Activated T-helper 17 cell treated with anti-CD3 and anti-CD28 coated beads, Interleukin-2, amount 50 U/mL, for 72 hours (primary cell): ENCODE data around the gene AIFM3. TPM values are rescaled to one million over a fixed set of nuclear protein-coding genes. Genes with fewer than 3 reads are reported as not detected.

Source experiments
- ATAC-seq: fragments of 150-1000 bp; cut with Tn5 transposase; replicated peaks from 2 replicates; pipeline ENCODE4 v1.10.0; 2021; ENCODE audit warnings: mild to moderate bottlenecking, moderate library complexity
- H3K27ac Mint-ChIP-seq: one replicate; pipeline ENCODE4 v1.8.0; 2022; ENCODE audit warnings: mixed read lengths
- H3K27me3 Mint-ChIP-seq: one replicate; pipeline ENCODE4 v1.8.0; 2022; ENCODE audit warnings: mixed read lengths
- H3K36me3 Mint-ChIP-seq: one replicate; pipeline ENCODE4 v1.8.0; 2022; ENCODE audit warnings: low read depth, mild to moderate bottlenecking, mixed read lengths
- H3K4me1 Mint-ChIP-seq: one replicate; pipeline ENCODE4 v1.8.0; 2022; ENCODE audit warnings: mixed read lengths
- H3K4me3 Mint-ChIP-seq: one replicate; pipeline ENCODE4 v1.8.0; 2022; ENCODE audit warnings: mild to moderate bottlenecking, mixed read lengths
- H3K9me3 Mint-ChIP-seq: one replicate; pipeline ENCODE4 v1.8.0; 2022; ENCODE audit warnings: mixed read lengths
- total RNA-seq, 2 donors: library from RNA; stranded (reverse); gene quantifications; one replicate each; pipeline ENCODE4 v1.2.3, GENCODE V29; 2022

Gene AIFM3
- total RNA-seq, 2 donors from 2014 or later, result not detected

DNA sequence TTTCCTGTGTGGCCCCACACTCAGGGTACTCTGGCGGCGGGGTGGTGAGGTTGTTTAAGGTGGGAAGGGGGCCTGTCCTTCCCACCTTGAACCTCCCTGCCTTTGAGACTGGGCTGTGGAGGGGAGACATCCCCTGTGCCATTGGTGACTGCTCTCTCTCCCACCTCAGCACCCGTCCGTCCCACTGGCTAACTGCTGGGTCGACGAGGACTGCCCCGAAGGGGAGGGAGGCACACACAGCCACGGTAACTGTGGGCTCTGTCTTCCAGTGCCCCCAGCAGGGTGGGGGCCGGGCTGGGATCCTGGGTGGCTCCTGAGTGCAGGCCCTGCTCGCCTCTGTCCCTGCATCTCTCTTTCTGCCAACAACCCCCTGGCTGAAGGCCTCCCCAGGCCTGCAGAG is 55.5 kb downstream of the AIFM3 start:
- Mint-ChIP-seq H3K9me3 (no peaks in the 10 kb centered on the region), H3K27ac (no peak overlapping the region)
- ATAC-seq, result no peak

DNA sequence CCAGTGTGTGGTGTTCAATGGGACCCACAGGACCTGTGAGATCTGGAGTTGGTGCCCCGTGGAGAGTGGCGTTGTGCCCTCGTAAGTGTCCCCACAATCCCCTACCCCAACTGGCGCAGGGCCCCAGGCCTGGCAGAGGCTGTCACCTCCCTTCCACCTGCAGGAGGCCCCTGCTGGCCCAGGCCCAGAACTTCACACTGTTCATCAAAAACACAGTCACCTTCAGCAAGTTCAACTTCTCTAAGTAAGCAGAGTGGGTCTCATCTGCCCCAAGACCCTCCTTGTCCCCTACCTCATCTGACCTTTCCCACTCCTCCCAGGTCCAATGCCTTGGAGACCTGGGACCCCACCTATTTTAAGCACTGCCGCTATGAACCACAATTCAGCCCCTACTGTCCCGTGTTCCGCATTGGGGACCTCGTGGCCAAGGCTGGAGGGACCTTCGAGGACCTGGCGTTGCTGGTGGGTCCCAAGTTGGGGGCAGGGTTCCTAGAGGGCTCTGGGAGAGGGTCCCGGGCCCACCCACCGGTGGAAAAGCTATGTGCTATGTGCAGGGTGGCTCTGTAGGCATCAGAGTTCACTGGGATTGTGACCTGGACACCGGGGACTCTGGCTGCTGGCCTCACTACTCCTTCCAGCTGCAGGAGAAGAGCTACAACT is 56.0 kb downstream of the AIFM3 start:
- Mint-ChIP-seq H3K4me3 (no peak overlapping the region), H3K27ac (no peak overlapping the region), H3K36me3 (no peaks in the 10 kb centered on the region), H3K4me1 (peaks cover 7% of the 10 kb centered on the region), H3K9me3 (no peaks in the 10 kb centered on the region), H3K27me3 (no peaks in the 10 kb centered on the region)
- no peak for ATAC-seq

More for the DNA sequence above, 55.5 kb downstream of the AIFM3 start:
- no peaks in the 10 kb centered on the region for H3K27me3 Mint-ChIP-seq
- no peaks in the 10 kb centered on the region for H3K36me3 Mint-ChIP-seq
- peaks cover 7% of the 10 kb centered on the region for H3K4me1 Mint-ChIP-seq
- H3K4me3 Mint-ChIP-seq, result no peak overlapping the region

DNA sequence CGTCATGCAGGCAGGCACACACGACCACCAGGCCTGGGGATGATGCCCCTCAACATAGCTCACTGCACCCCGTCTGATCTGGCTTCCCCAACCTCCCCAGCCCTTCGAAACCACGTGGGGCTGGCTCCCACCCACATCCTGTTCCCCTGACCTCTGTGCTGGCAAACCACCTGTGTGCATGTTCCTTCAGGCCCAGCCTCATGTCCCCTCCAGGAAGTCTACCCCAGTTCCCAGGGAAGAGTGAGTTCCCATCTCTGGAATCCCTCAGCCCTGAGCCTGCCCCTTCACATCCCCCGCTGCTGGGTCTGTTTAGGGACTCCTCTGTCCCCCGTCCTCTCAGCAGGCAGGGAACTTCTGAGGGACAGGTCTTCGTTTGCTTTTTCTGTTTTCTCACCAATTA is 58.2 kb downstream of the AIFM3 start:
- Mint-ChIP-seq H3K27me3 (peaks cover 6% of the 10 kb centered on the region), H3K4me1 (peaks cover 7% of the 10 kb centered on the region), H3K27ac (peak overlapping the region; percentile 61), H3K4me3 (peak overlapping the region; percentile 28), H3K36me3 (no peaks in the 10 kb centered on the region), H3K9me3 (no peaks in the 10 kb centered on the region)
- ATAC-seq, result peak; percentile 35

DNA sequence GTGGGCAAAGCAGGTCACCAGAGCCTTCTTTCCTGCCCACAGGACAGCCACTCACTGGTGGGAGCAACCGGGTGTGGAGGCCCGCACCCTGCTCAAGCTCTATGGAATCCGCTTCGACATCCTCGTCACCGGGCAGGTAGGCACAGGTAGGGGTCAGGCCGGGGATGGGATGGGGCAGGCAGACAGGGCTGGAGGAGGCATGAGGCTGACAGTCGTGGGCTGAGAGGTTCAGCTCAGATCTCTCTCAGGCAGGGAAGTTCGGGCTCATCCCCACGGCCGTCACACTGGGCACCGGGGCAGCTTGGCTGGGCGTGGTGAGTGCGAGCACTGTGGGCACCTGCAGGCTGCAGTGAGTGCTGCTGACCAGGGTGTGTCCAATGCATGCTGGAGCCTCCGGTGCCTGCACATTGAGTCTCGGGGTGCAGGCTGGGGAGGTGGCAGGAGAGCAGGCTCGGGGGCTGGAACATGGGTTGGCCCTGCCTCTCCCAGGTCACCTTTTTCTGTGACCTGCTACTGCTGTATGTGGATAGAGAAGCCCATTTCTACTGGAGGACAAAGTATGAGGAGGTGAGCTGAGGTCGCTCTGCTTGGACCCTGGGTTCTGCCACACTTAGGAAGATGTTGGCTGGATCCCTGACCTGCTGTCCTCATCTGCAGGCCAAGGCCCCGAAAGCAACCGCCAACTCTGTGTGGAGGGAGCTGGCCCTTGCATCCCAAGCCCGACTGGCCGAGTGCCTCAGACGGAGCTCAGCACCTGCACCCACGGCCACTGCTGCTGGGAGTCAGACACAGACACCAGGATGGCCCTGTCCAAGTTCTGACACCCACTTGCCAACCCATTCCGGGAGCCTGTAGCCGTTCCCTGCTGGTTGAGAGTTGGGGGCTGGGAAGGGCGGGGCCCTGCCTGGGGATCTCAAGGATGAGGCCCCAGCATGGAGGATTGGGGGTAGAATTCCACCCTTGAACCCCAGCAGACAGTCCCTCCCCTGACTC is 59.0 kb downstream of the AIFM3 start:
- H3K4me1 Mint-ChIP-seq, result peaks cover 7% of the 10 kb centered on the region
- H3K27ac Mint-ChIP-seq, result peak overlapping the region; percentile 61
- H3K27me3 Mint-ChIP-seq, result peaks cover 11% of the 10 kb centered on the region
- no peaks in the 10 kb centered on the region for H3K36me3 Mint-ChIP-seq
- H3K4me3 Mint-ChIP-seq, result peak overlapping the region; percentile 28
- ATAC-seq, result no peak
- H3K9me3 Mint-ChIP-seq, result no peaks in the 10 kb centered on the region

DNA sequence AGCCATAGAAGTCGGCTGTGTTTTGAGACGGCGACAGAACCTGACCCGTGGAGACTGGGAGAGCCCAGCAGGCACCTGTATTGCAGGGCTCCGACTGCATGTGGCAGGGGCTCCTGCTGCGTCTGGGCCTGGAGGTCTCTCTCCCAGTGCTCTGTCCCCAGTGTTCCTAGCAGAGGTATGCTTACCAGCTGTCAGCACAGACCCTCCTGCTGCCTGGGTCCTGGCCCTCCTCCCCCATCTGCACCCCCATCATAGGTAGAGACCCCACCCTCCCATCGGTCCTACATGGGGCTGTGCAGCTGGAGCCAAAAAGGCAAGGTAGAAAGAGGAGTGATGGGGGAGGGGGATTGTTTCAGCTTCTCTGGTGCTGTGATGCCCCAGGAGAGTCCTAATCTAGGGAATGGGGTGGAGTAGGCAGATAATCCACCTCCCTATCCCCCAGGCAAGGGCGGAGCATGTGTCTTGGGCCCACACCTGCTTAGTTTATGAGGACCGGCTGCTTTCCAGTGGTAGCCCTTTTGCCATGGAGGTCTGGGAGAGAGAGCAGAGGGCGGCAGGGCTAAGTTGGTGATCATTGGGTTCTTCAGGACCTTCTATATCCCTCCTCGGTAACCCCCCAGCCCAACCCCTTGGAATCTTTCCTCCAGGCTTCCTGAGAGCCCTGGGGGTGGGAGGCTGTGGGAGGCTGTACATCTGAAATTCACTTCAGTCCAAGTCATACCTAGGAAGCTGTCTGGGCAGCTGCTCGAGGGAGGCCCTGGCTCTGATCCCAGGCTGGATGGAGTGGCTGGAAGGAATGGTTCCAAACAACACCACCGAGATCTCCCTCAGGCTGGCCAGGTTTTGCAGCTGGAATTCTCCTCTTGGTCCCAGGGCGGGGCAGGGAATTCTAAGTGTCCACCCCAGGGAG is 60.0 kb downstream of the AIFM3 start:
- Mint-ChIP-seq H3K4me1 (peaks cover 7% of the 10 kb centered on the region), H3K4me3 (no peak overlapping the region), H3K27ac (peak overlapping the region; percentile 54), H3K9me3 (no peaks in the 10 kb centered on the region), H3K27me3 (peaks cover 13% of the 10 kb centered on the region), H3K36me3 (no peaks in the 10 kb centered on the region)
- ATAC-seq, result no peak

DNA sequence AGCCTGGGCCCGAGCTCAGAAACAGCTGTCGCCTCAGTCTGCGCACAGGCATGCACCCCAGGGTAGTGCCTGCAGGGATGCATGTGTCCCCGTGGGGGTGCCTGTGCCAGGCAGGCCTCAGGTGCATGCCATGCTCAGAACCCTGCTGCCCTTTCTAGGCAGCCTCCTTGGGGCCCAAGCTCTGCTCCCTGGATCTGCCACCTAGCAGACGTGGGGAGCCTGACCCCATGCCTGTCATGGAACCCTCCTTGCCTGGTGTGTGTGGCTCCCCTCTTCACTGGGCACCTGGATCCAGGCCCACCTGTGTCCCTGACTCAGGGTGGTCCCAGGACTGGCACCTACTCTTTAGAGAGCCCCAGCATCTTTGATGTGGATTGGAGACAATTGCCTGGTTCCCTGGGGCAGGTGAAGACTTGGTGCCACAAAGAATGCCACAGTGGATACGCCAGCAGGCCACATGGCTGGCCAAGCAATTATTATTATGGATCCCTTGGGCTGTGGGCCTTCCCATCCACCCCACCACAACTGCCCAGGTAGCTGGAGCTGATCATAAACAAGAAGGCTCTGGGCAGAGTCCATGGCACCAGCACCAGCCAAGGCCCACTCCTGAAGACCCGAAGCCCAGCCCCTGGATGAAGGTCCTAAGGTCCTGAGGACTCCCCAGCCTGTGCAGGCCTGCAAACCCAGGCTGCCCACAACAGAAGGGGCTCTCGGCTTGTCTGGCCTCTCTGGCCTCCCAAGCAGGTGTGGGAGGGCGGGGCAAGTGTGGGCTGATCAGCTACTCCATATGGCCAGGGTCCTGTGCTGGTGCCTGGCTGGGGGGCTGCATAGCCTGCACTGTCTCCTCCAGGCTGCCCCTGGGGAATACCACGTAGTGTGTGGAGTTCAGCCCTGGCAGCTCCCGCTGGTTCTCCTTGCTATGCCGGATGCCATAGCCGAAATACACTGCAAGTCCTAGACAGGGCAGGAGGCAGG is 61.5 kb downstream of the AIFM3 start:
- Mint-ChIP-seq H3K36me3 (no peaks in the 10 kb centered on the region), H3K27me3 (peaks cover 13% of the 10 kb centered on the region), H3K27ac (no peak overlapping the region), H3K4me3 (no peak overlapping the region), H3K9me3 (no peaks in the 10 kb centered on the region), H3K4me1 (peaks cover 7% of the 10 kb centered on the region)
- ATAC-seq, result no peak

DNA sequence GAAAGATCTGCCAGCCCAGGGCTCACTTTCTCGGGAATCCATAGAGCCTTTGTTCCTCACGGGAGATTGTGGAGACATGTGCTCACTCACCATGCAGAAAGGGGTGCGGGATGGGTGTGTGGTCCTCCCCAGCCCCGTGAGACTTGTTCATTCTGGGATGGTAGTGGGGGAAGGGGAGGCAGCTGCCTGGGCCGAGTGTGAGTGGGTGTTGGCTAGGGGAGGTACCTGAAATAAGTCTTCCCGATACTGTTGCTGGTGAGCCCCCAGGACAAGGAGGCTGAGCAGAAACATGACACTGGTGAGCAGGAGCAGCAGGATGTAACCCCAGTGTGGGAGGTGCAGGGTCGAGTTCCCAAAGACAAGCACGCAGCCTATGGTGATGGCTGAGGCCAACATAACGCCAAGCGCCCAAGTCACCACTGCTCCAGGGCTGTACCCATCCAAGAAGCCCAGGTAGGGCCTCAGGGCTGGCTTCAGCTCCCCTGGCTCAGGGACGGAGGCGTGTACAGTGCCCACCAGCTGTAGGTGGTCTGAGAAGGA is 62.5 kb downstream of the AIFM3 start:
- Mint-ChIP-seq H3K4me3 (no peak overlapping the region), H3K36me3 (no peaks in the 10 kb centered on the region), H3K27me3 (peaks cover 14% of the 10 kb centered on the region), H3K9me3 (no peaks in the 10 kb centered on the region), H3K4me1 (peaks cover 7% of the 10 kb centered on the region), H3K27ac (no peak overlapping the region)
- ATAC-seq, result no peak

DNA sequence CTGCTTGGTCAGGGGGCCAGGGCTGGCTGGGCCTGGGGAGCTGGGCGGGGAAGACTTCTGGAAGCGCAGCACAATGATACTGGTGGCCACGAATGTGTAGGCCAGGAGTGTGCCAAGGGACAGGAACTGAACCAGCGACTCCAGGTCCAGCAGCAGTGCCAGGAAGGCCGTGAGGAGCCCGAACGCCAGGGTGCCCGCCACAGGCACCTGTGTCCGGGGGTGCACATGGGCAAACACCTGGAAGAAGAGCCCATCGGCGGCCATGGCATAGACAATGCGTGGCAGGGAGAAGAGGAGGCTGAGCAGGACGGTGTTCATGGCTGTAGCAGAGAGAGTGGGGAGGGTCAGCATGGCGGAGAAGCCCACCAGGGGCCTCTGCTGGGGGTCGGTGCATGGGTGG is 63.0 kb downstream of the AIFM3 start:
- Mint-ChIP-seq H3K36me3 (no peaks in the 10 kb centered on the region), H3K9me3 (no peaks in the 10 kb centered on the region), H3K4me3 (no peak overlapping the region), H3K27me3 (peaks cover 16% of the 10 kb centered on the region), H3K4me1 (peaks cover 7% of the 10 kb centered on the region), H3K27ac (no peak overlapping the region)
- ATAC-seq, result no peak

Other genes with a start within 250 kb of the AIFM3 start
- under 1 TPM in 1 of 2 donors, not detected in 1; 0.11 TPM for gene SERPIND1, start 193.1 kb upstream of the AIFM3 start, total RNA-seq
- 10 to 100 TPM; 72.1 to 96.0 TPM for gene PI4KA, start 108.4 kb upstream of the AIFM3 start, total RNA-seq
- gene SNAP29, start 108.2 kb upstream of the AIFM3 start, total RNA-seq, result 10 to 100 TPM; 22.4 to 29.5 TPM
- 100 to 1,000 TPM in 1 of 2 donors, 10 to 100 TPM in 1; 88.5 to 145 TPM for gene CRKL, start 49.8 kb upstream of the AIFM3 start, total RNA-seq
- gene LZTR1, start 15.0 kb downstream of the AIFM3 start, total RNA-seq, result 10 to 100 TPM; 40.0 to 68.7 TPM
- 10 to 100 TPM; 19.6 to 27.1 TPM for gene THAP7, start 34.9 kb downstream of the AIFM3 start, total RNA-seq
- under 1 TPM in 1 of 2 donors, not detected in 1; 0.28 TPM for gene P2RX6, start 47.9 kb downstream of the AIFM3 start, total RNA-seq
- gene SLC7A4, start 65.3 kb downstream of the AIFM3 start, total RNA-seq, result not detected
- not detected for gene LRRC74B, start 78.7 kb downstream of the AIFM3 start, total RNA-seq